ENCODE results near the gene FAM131A.

The FAM131A gene

GRCh38 chr3:184341925-184342324, 4.5 kb downstream of the FAM131A start:
- DNase-seq (ENCODE audit: low spot score), result no peak

DNA sequence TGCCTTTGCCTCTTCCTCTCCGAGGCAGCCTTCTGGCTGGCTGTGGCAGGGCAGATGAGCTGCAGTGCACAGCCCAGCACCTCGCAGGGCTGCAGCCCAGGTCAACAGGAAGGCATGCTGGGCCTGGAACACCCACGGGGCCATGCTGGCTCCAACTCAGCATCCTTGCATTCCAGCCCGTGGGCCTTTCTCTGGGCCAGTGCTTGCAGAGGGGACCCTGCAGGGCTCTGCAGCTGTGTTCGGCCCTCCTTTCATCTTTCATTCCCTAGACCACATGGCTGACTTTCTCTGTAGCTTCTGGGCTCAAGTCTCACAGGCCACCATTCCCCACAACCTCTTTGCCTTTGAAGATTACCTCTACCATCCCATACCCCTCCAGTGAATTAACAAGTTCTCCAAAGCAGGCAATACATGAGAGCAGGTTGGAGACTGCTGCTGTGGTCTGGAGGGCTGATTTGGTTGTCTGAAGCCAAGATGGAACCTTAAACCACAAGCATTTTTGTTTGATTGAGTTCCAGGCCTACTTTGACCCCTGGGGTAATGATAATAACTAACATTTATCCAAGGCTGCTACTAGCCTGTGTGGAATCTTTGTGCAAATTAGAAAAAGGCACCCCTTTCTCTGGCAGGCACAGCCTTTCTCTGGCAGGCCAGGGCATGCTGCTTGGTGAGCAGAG, 5.9 kb downstream of the FAM131A start:
- no peak for DNase-seq (ENCODE audit: low spot score)

GRCh38 chr3:184344579-184345316, 7.3 kb downstream of the FAM131A start:
- DNase-seq (ENCODE audit: low spot score), result no peak

DNA sequence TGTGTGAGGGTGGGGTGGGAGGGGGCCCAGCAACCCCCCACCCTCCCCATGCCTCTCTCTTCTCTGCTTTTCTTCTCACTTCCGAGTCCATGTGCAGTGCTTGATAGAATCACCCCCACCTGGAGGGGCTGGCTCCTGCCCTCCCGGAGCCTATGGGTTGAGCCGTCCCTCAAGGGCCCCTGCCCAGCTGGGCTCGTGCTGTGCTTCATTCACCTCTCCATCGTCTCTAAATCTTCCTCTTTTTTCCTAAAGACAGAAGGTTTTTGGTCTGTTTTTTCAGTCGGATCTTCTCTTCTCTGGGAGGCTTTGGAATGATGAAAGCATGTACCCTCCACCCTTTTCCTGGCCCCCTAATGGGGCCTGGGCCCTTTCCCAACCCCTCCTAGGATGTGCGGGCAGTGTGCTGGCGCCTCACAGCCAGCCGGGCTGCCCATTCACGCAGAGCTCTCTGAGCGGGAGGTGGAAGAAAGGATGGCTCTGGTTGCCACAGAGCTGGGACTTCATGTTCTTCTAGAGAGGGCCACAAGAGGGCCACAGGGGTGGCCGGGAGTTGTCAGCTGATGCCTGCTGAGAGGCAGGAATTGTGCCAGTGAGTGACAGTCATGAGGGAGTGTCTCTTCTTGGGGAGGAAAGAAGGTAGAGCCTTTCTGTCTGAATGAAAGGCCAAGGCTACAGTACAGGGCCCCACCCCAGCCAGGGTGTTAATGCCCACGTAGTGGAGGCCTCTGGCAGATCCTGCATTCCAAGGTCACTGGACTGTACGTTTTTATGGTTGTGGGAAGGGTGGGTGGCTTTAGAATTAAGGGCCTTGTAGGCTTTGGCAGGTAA, 8.1 kb downstream of the FAM131A start:
- peak; percentile 87 for DNase-seq (ENCODE audit: low spot score)

GRCh38 chr3:184346480-184347190, 9.2 kb downstream of the FAM131A start:
- no peak for DNase-seq (ENCODE audit: low spot score)

- DNase-seq (ENCODE audit: low spot score), result no peak
Measured at GRCh38 chr3:184347321-184348056, 10.1 kb downstream of the FAM131A start.

DNA sequence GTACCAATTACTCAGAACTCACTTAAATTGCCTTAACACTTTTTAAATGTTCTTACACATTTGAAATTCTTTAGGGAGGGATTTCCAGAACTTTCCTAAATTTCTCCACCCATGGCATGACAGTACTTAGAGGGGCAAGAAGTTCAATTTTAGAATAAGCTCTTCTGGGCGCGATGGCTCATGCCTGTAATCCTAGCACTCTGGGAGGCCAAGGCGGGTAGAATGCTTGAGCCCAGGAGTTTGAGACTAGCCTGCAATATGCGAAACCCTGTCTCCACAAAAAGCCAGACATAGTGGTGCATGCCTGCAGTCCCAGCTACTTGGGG, 10.6 kb downstream of the FAM131A start:
- DNase-seq (ENCODE audit: low spot score), result no peak

DNA sequence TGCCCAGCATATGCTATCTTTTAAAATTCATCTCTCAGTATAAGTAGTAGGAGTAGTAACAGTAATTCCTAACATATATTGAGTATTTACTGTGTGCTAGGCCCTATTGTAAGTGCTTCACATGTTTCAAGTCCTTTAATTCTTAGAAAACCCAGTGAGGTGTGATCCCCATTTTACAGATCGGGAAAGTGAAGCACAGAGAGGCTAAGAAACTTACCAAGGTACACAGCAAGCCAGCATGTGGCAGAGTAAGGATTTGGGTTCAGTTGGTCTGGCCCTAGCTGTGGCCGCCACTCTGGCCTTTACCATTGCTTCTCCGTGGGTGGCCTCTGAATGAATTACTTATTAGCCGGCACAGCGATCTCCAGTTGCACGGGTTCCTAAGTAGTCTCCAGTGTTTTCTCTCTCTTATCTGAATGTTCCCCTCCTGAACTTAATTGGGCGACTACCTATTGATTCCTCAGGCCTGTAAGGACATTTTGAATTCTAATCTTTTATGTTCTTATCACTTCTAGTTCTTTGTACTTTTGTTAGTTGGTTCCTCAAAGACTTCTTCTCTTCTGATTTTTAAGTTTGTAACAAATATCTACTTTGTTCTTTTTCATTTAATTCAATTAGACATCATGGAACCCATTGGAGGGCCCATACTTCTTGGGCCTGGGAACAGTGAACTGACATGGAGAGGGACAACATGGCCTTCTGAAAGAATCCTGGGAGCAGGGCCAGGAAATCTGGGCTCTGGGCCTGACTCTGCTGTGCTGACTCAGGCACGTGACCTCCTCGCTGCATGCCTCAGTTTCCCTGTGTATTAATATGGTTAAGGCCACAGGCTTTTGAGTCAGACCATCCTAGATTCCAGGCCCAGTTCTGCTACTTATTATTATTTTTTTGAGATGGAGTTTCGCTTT, 12.4 kb downstream of the FAM131A start:
- no peak for DNase-seq (ENCODE audit: low spot score)

DNA sequence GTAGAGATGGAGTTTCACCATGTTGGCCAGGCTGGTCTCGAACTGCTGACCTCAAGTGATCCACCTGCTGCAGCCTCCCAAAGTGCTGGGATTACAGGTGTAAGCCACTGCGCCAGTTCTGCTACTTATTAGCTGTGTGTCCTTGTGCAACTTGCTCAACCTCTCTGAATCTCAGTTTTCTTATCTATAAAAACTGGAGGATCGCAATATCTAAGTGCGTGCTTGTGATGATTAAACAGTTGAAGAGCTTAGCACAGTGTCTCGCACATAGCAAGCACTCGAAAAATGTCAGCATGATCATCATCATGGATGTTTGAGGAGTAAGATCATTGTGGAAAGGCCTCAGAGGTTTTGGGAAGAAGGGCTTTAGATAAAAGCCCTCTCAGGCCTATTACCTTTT, 13.2 kb downstream of the FAM131A start:
- DNase-seq (ENCODE audit: low spot score), result no peak

GRCh38 chr3:184351511-184352148, 14.2 kb downstream of the FAM131A start:
- DNase-seq (ENCODE audit: low spot score), result no peak

- DNase-seq (ENCODE audit: low spot score), result no peak
Measured at GRCh38 chr3:184352149-184352785, 14.9 kb downstream of the FAM131A start.

DNA sequence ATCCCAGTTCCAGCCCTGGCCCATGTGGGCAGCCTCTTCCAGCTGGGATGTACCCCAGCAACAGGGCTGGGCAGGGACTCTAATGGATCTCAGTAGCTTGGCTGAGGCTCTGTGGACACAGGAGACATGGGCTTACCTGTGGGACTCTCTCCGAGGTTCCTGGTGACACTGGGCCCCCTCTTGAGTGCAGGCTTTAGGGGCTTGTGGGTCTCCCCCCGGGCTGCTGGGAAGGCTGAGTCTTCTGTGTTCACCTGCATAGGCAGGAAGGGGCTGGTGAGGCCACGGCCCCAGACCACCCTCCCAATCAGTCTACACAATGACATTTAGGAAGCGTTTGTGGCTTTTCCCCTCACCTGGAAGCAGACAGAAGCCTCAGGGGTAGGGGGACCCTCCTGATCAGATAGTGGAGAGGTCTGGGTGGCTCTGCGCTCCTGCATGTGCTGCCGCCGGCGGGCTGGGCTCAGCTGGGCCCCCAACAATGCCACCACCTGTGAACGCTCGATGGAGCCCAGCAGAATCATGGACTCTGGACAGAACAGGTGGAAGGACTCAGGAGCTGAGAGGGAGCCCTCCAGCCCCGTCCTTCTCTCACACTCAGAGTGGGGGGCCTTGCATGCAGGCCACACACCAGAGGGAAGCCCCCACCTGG, 15.6 kb downstream of the FAM131A start:
- no peak for DNase-seq (ENCODE audit: low spot score)

DNA sequence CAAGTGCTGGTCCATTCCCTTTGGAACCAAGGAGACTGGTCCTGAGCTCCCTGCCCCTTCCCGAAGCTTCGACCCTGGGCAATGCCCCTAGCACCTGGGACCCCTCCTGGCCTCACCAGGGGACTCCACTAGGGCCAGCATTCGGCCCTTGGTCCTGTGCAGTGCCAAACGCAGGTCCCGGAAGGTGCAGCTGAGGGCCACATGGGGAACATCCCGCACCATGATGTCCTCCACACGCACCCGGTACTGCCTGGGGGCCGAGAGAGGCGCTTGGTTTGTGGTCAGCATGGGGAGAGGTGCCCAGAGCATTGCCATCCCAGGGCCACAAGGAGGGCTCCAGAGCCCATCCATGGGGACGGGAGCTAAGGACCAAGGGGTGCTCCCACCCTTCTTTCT, 16.1 kb downstream of the FAM131A start:
- no peak for DNase-seq (ENCODE audit: low spot score)

DNA sequence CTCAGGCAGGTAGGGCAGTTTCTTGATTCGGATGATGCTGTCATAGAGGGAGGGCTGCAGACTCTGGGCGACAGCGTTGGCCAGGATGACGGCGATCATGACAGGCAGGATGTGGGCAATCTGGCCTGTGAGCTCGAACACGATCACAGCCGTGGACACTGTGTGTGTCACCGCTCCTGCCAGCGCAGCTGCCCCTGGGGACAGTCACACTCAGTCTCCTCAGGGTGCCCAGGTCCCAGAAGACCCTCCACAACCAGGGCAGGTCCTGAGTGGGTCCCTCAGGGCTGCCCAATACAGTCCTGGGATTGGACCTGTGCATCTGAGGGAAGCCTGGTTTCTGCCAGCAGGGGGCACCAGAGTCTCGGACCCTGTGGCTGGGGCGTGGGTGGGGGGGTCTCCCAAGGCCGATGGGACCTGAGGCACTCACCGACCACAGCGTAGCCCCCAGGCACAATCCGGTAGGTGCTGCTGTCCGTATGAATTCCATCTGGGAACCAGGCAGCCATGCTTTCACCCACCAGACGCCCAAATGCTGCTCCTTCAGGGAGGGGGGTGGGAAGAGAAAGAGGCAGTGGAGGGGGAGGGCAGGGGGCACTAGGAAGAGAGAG, 16.8 kb downstream of the FAM131A start:
- no peak for DNase-seq (ENCODE audit: low spot score)

DNA sequence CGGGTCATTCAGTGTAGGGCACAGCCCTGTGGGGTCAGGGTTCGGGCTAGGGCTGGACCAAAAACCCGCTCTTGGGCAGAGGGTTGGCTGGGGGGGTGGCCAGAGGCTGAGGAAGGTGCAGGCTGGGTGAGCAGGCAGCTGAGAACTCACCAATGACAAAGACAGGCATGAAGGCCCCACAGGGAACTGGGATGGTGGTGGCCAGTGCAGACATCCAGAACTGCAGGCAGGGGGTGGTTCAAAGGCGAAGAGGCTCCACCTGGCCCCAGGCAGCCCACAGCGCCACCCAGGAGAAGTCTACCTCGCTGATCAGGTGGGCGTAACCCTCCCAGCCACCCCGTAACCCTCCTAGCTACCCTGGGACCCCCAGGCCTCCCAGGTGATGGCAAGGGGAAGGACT, 17.4 kb downstream of the FAM131A start:
- DNase-seq (ENCODE audit: low spot score), result no peak

GRCh38 chr3:184355261-184356040, 18.1 kb downstream of the FAM131A start:
- no peak for DNase-seq (ENCODE audit: low spot score)

DNA sequence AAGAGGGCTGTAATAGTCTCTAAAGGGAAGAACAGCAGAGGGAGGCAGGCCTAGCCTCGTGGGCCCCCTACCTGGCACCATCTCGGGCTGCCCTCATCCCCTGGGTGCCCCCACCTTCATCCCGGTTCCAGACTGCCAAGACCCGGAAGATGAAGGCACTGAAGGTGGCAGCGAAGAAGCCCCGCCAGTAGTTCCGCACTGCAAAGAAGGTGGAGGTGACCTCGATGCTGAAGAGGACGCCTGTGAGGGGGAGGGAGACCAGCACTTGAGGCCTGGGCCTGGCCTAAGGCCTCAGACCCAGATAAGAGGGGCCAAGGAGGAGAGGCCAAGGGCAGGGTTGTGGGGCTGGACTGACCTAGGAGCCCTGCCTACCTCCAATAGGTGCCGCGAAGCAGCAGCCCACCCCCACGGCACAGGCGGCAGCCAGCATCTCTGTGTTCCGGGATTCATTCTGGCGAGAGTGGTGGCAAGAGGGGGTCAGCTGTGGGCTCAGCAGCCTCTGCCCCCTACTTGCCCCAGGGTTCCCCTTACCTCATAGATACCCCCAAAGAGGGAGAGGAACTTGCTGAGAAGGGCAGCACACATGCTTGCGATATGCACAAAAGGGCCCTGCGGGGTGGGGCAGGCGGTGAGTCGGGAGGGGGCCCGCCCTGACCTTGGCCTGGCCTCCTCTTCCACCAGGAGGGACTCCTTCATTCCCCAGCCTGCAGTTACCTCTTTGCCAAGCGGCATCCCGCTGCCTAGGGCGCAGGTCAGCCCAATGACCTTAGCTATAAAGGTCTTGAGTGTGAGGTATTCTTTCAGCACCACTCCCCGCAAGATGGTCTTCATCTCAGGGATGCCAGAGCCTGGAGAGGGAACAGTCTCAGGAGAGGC, 20.1 kb downstream of the FAM131A start:
- DNase-seq (ENCODE audit: low spot score), result no peak

All from RKO (cell line).